ENCODE data around the gene ZNF618.

Gene ZNF618

GRCh38 chr9:114025196-114025753, 149.2 kb downstream of the ZNF618 start:
- DNase-seq (ENCODE audit: low read depth) = no peak

DNA sequence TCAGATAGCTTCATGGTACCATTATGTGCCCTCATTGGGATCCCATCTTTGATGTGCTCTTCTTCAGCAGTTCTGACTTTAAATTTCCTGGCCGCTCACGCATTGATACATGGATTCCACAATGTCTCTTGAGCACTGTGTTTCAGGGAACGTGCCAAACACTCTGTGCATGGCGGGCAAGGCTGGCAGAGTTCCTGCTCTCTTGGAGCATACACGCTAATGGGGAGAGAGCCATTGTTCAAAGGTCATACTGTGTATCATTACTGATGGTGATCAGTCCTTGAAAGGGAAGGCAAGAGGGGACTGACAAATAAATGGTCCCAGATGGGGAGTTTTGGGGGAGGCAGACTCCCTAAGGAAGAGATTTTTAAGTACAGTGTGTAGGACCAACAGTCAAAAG, 149.7 kb downstream of the ZNF618 start:
- DNase-seq (ENCODE audit: low read depth) = no peak

- DNase-seq (ENCODE audit: low read depth) = no peak
Observed at GRCh38 chr9:114026335-114026734, 150.2 kb downstream of the ZNF618 start.

GRCh38 chr9:114027159-114027862, 151.2 kb downstream of the ZNF618 start:
- DNase-seq (ENCODE audit: low read depth) = no peak

DNA sequence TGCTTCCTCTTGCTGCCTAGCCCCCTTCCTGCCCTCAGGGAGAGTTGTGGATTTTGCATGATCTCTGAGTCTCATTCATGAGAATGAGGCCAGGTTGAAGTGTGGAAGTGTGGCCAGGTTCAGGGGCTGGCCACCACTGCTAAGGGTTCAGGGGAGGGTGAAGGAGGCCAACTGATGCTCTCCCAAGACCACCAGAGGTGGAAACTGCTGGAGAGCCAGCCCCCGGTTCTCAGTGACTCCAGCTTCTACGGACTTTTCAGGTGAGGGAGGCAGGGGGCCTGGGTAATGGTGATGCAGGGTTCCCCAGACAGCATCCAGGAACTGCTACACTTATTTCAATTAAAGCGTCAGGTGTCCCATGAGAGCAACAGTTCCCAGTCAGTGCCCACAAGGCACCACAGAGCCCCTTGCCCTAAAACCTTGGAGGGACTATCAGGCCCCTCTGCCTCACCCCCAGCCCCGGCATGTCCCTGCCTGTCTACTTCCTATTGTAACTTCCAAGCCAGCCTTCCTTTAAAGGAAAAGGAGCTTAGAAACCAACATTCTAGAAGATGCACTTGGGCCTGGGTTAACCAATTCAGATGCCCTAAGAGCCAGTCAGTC, 151.9 kb downstream of the ZNF618 start:
- DNase-seq (ENCODE audit: low read depth) = no peak

DNA sequence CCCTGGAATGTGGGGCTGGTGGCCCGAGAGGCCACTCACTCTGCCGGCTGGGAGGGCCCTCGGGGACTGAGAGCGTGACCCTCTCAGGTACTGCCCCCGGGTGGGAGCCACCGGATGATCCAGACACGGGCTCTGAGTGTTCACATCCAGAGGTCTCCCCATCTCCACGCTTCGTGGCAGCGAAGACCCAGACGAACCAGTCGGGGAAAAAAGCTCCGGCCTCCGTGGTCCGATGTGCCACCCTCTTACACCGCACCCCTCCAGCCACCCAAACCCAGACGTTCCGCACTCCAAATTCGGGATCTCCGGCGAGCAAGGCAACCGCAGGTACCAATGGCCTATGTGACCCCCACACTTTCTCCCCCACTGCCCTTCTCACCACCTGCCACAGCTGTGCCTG, 152.5 kb downstream of the ZNF618 start:
- no peak for DNase-seq (ENCODE audit: low read depth)

- no peak for DNase-seq (ENCODE audit: low read depth)
Observed at GRCh38 chr9:114029311-114030170, 153.4 kb downstream of the ZNF618 start.

GRCh38 chr9:114030364-114030763, 154.3 kb downstream of the ZNF618 start:
- DNase-seq (ENCODE audit: low read depth) = no peak

GRCh38 chr9:114031037-114031630, 155.0 kb downstream of the ZNF618 start:
- DNase-seq (ENCODE audit: low read depth) = no peak

GRCh38 chr9:114031948-114032840, 156.1 kb downstream of the ZNF618 start:
- DNase-seq (ENCODE audit: low read depth) = no peak

DNA sequence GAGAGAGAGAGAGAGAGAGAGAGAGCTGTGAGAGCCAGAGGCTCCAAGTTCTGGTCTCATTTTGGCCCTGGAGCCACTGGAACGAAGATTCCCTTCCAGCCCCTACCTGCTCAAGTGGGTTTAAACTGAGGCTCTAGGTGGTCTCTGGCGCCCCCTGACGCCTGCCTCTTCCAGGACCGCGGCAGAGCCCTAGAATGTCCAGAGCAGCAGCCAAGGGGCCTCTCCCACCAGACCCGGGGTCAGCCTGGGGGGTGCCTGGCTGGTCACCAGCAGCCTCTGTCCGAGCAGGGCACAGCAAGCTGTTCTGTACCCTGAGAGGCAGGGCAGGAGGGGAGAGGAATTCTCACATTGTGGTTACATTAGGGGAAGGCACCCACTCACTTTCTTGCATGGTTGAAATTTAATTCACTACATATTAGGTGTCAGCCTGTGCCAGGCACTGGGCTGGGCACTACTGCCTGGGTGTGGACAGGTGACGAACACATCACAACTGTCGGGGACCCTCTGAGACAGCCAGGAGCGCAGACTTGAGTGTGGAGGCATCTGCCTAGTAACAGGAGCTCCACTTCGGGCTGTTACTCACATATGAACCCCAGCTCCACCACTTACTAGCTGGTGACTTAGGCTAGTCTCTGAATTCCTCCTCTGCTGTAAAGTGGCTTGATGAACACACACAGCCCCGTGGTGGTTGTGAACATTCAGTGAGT, 157.4 kb downstream of the ZNF618 start:
- DNase-seq (ENCODE audit: low read depth) = no peak

DNA sequence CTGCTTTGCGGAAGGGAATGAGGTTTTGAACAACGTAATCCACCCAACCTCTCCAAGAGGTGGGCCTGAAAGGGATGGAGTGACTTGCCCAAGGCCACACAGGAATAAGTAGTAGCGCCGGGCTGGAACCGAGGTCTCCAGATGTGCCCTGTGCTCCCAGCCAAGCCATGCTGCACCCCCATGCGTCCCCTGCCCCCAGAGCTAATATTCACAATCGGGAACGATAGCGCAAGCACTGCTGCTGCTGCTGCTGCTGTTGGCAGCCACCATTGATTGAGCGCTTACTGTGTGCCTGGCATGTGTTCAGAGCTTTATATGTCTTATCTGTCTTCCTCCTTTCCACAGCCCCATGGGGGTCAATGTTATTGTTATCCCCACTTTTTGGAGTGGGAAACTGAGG, 158.1 kb downstream of the ZNF618 start:
- no peak for DNase-seq (ENCODE audit: low read depth)

DNA sequence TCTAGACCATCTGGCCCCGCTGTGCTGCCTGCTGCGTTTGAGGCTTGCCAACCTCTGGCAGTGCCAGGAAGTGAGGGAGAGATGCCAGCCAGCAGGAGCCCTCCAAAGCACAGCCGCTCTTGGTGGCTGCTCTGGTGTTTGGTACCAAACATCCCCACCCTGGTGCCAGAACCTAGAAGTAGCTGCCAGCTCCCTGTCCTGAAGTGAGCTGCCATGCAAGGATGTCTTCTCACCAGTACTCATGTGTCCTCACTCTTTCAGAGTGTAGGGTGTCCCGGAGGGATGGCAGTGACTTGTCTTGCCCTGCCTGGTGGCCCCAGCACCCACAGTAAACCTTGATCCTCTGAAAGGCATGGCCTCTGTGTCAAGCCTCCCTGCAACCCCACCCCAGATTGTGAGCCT, 158.6 kb downstream of the ZNF618 start:
- DNase-seq (ENCODE audit: low read depth) = no peak

DNA sequence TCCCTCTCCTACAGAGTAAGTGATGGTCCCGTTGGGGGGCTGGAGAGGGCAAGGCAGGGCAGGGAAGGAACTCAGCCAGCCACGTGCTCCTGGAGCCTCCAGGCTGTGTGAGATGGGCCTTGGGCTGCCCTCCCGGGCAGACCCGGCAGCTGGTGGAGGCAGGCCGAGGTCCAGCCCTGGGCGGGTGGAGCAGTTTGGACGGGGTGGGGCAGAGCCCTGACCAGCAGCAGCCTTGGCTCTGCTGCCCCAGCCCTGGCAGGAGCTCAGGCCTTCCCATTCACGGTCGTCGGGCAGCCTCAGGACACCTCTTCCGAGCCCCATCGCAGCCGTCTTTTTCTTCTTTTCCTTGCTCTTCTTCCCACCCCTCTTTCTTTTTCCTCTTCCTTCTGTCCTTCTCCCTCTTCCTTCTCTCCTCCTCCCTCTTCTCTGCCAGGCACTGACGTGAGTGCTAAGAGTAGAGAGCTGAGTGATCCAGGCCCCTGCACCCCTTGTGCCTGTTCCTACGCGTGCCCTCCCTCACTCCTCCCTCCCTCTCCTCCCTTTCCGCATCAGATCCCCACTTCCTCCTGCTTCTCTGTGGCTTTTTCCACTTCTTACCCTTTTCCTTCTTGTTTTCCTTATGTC, 159.2 kb downstream of the ZNF618 start:
- no peak for DNase-seq (ENCODE audit: low read depth)

DNA sequence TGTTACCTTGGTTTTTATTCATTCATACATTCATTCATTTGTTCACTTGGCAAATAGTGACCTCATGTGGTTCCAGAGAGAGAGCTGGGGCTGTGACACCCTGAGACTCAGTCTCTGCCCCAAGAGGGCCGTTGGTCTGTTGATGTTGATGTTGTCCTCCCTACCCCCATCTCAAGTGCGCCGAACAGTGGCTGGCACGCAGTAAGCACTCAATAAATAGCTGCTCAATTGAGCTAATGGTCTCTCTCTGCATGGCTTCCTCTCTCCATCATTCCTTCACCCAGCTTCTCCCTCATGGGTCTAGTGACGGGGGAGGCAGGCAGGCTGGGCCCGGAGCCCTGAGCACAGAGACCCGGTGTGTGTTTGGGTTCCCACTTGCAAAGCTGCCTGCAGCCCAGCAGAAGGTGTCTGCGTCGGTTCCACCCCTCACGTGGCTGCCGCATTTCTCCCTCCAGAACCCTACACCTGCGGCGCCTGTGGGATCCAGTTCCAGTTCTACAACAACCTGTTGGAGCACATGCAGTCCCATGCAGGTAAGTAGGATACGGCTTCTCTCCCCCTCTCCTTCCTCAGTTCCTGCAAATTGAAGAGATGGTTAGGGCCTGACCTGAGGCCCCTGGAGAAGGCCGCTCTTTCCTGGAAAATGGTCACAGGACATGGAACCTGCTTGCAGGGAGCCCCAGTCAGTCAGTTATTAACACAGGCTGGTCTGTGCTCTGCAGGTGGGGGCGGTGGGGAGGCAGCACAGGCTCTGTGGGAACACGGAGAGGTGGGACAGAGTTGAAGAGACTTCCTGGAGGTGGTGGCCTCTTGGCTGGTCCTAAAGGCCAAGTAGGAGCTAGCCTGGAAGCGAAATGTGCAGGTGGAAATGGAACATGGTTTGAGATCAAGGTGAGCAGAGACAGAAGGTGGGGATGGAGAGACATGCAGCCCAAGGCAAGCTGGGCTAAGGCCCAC, 160.0 kb downstream of the ZNF618 start:
- DNase-seq (ENCODE audit: low read depth) = no peak

DNA sequence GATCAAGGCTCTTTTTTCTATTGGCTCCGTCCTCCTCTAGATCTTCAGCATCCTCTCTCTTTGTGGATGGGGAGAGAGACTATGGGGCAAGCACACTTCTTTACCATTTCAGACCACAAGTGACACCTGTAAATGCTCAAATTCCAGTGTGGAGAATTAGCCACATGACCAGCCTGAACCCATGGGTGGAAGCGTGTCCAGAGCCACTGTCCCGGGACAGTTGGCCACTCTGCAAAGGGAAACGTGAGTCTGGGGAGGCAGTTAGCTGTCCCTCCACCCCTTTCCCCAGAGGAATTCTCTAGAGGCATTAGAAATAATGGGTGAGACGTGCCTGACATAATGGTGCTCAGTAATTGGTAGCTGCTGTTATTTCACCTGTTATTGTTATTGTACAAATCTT, 161.1 kb downstream of the ZNF618 start:
- DNase-seq (ENCODE audit: low read depth) = no peak

DNA sequence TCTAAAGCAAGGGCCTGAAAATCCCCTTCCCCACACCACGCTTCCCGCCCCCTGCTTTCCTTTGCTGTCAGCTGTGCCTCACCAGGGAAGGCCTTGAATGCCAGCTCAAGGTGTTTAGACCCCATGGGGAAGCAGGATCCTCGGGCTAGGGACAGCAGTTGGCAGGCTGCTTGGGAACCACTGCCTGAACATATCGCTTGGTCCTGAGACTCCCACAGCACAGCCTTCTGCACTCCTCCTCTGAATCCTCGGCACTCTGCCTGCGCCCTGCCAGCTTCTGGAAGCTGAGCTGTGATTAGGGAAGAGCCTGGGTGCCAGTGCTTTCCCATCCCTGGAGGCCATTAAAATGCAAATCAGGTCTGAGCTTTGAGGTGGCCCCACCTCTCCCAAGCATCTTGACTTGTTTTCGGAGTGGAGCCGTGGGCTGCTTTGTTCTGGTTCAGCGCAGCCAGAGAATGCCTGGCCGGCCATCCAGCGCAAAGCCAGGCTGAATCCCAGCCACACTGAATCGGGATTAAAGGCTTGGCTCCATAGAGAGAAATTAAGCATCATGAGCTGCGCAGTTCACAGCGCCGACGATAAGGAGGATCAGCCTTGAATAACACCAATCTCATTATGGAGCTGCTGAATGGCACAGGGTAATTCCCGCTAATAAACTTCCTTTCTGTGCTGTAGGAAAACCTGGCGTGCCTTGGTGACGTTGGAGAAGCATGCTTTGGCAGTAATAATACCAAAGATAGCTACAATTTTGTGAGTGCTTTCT, 162.0 kb downstream of the ZNF618 start:
- DNase-seq (ENCODE audit: low read depth) = no peak

DNA sequence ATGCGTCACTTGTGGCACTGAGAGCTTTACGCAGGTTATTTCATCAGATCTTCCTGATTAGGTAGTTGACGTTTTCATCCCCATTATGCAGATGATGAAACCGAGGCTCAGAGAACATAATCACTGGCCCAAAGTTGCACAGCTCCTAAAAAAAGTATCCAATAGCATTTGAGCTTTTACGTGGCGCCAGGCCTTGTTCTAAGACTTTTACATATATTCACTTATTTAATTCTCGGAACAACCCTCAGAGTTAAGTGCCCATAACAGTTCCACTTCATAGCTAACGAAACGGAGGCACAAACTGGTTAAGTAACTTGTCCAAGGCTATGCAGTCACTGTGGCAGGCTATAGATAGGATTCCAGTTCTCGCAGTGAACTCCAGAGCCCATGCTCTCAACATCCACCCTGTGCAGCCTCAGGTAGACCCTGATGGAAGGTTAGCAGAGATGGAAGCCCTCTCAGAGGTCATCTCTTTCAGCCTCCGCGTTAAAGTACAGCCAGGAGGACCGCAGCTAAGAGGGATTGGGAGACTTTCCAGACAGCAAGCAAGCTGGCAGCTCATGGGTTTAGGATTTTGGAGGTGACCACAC, 162.7 kb downstream of the ZNF618 start:
- DNase-seq (ENCODE audit: low read depth) = no peak

Data from GM04504 (cell line).